Colonic mucosa (tissue), 4 donors: ENCODE results near the gene SYNE1. TPM values are rescaled to one million over a fixed set of nuclear protein-coding genes. Genes with fewer than 3 reads are reported as not detected.

Source experiments
- DNase-seq: peaks from one replicate; pipeline ENCODE4 v3.0.0-alpha.2; 2020
- H3K27ac ChIP-seq: fragments of 200-600 bp; one replicate; pipeline ENCODE4 v1.8.0; 2021
- H3K27me3 ChIP-seq: fragments of 200-600 bp; one replicate; pipeline ENCODE4 v1.8.0; 2021
- H3K36me3 ChIP-seq: fragments of 200-600 bp; one replicate; pipeline ENCODE4 v1.8.0; 2021
- H3K4me1 ChIP-seq: fragments of 200-600 bp; one replicate; pipeline ENCODE4 v1.8.0; 2021; ENCODE audit warnings: mild to moderate bottlenecking
- H3K4me3 ChIP-seq: fragments of 200-600 bp; one replicate; pipeline ENCODE4 v1.8.0; 2021
- H3K9ac ChIP-seq, 2 donors: one replicate each; pipeline ENCODE4 v1.7.0; 2013; ENCODE audit warnings: control low read depth in 2 of 2, low read depth in 2 of 2, low read length in 2 of 2
- H3K9me3 ChIP-seq: fragments of 200-600 bp; one replicate; pipeline ENCODE4 v1.8.0; 2021
- CTCF ChIP-seq: fragments of 200-600 bp; IDR thresholded peaks from one replicate; pipeline ENCODE4 v1.8.0; 2022; ENCODE audit warnings: antibody characterized with exemption, mild to moderate bottlenecking
- intact Hi-C: fragments of 100-400 bp; cut with DNase I; formaldehyde crosslinking; loops from one replicate; pipeline ENCODE4 v1.14.1; 2022
- total RNA-seq, 2 donors: library from RNA; stranded (reverse); fragmentation: NEBNext Ultra II Directional in 1 of 2; extraction: Animal tissue kit (Norgen Biotek cat#: 25700) in 1 of 2; gene quantifications; one replicate each; pipeline ENCODE4 v1.2.1, GENCODE V29; 2021
- donor health status: healthy.
- donor health status: DM: no; HTN: no; CAD: no.
- donor health status: DM: no; HTN: no; CAD: no.

The SYNE1 gene
- total RNA-seq, 2 donors from 2014 or later = 11.6 to 23.7 TPM

GRCh38 chr6:152575161-152575560 is 62.0 kb downstream of the SYNE1 start:
- DNase-seq = no peak
- no peaks in the 10 kb centered on the region for H3K27me3 ChIP-seq
- no peak for TF ChIP-seq CTCF
- H3K4me1 ChIP-seq = no peaks in the 10 kb centered on the region
- intact Hi-C loops = no loop called here
- H3K9me3 ChIP-seq = no peaks in the 10 kb centered on the region
- no peaks in the 10 kb centered on the region for H3K36me3 ChIP-seq
- H3K9ac ChIP-seq = no peak overlapping the region
- no peak overlapping the region for H3K27ac ChIP-seq
- H3K4me3 ChIP-seq = no peak overlapping the region

DNA sequence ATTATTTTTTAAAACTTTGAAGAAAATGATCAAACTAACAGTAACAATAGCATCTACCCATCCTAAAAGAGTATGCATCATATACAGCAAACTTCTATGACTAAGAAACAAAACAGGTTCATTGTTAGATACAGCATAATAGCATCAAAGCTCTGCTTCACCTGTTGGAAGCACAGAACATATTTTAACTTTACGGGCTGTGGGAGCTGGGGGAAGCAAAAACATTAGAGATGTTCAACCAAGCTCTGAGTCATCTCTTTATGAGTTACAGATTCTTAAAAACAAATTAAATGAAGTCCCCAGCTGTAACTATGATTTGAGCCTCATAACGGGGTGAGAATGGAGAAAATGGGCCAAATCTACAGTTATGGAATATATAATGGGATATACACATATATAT is 63.4 kb downstream of the SYNE1 start:
- Histone ChIP-seq H3K9ac (no peak overlapping the region), H3K4me3 (no peak overlapping the region), H3K36me3 (no peaks in the 10 kb centered on the region), H3K27me3 (no peaks in the 10 kb centered on the region), H3K9me3 (no peaks in the 10 kb centered on the region), H3K4me1 (no peaks in the 10 kb centered on the region), H3K27ac (no peak overlapping the region)
- no peak for TF ChIP-seq CTCF
- no peak for DNase-seq
- intact Hi-C loops = no loop called here

DNA sequence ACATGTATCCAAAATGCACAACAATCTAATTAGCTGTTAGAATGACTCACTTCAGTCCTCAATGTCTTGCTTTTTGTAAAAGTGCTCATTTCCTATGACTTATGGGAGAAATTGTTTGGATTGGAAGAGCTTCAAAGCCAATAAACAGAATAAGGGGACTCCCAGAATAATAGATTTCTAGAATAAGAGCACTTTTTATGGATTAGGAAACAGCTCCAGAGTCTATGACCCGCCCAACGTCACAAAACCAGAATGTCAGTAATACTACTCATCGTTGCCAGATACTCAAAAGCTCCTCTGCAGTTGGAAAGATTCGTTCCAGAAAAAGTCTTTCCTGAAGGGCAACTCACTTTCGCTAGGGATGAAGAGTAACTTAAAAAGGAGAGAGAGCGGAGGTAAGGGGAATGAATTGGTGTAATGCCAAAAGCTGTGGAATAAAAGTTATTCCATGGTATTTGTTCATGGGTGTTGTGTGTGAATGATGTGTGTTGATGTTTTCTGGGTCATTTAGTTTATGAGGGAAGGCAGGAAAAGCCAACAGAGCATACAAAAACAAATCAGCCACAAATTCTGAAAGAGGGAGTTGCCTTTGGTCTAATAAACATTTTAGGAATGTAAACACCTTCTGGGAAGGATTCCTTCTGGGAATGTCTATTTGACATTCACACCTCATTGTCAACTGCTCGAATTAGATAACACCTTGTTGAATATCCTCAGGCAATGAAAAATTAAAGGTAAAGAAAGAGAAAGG is 64.6 kb downstream of the SYNE1 start:
- H3K4me3 ChIP-seq = no peak overlapping the region
- H3K9me3 ChIP-seq = no peaks in the 10 kb centered on the region
- no peaks in the 10 kb centered on the region for H3K27me3 ChIP-seq
- no peak overlapping the region for H3K9ac ChIP-seq
- H3K4me1 ChIP-seq = no peaks in the 10 kb centered on the region
- no peak for DNase-seq
- no peak for TF ChIP-seq CTCF
- no peaks in the 10 kb centered on the region for H3K36me3 ChIP-seq
- no peak overlapping the region for H3K27ac ChIP-seq
- intact Hi-C loops = no loop called here

DNA sequence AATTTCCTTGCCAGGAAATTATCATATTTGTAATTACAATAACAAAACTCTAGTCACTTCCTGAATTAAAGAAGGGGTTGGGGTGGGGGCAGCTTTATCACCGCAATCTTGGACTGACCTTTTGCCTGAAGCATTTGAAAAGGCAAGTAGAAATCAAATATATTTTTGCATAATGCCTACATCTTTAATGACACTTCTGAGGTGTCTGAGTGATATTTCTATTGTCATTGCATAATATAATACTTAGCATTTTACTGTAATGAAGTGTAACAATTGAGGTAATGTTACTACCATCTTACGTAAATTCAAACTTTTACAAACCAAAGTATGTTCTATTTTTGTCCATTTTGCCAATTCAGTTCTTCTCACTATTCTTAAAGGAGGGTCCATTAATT is 65.2 kb downstream of the SYNE1 start:
- intact Hi-C loops = no loop called here
- Histone ChIP-seq H3K4me1 (no peaks in the 10 kb centered on the region), H3K4me3 (no peak overlapping the region), H3K27ac (no peak overlapping the region), H3K9ac (no peak overlapping the region), H3K9me3 (no peaks in the 10 kb centered on the region), H3K36me3 (no peaks in the 10 kb centered on the region), H3K27me3 (no peaks in the 10 kb centered on the region)
- no peak for DNase-seq
- TF ChIP-seq CTCF = no peak

DNA sequence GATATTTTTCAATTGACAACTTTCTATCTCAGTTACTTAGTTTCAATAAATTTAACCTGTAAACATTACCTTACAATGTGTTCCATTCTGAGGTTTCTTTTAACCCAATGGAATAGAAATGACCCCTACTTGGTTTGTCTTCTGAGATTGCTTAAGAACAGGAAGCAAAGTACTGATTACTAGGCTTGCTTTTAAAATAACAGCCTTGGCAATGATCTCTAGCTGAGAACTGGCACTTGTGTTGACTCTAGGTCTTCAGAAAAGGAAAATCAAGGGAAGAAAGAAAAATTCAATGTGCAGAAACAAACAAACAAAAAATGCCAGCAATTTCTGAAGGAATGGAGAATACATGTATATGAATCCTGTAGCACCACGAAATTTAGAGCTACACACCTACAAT is 66.1 kb downstream of the SYNE1 start:
- Histone ChIP-seq H3K36me3 (no peaks in the 10 kb centered on the region), H3K9me3 (no peaks in the 10 kb centered on the region), H3K27ac (no peak overlapping the region), H3K4me3 (no peak overlapping the region), H3K4me1 (no peaks in the 10 kb centered on the region), H3K9ac (no peak overlapping the region), H3K27me3 (no peaks in the 10 kb centered on the region)
- TF ChIP-seq CTCF = no peak
- no peak for DNase-seq
- intact Hi-C loops = no loop called here
